NCI-H1092 (cell line): ENCODE results near the gene LRRFIP2.
"Not testable (repeated sequence)": the region's sequence is repeated elsewhere in the genome, so short reads cannot be mapped to it uniquely, and the experiment has no call there.

ENCODE experiments used
- DNase-seq: peaks from one replicate; lab custom pipeline; 2025; lab: John Stamatoyannopoulos, UW

LRRFIP2 gene

GRCh38 chr3:37183976-37184375 lies 9.6 kb upstream of the LRRFIP2 start:
- DNase-seq = no peak

- DNase-seq = no peak
Measured at GRCh38 chr3:37183375-37183831, 9.0 kb upstream of the LRRFIP2 start.

GRCh38 chr3:37182816-37183215 lies 8.4 kb upstream of the LRRFIP2 start:
- DNase-seq = no peak

GRCh38 chr3:37181756-37182155 lies 7.4 kb upstream of the LRRFIP2 start:
- DNase-seq = no peak

- DNase-seq = no peak
Measured at GRCh38 chr3:37179144-37179967, 5.0 kb upstream of the LRRFIP2 start.

GRCh38 chr3:37173806-37174205 lies 576 bp downstream of the LRRFIP2 start:
- DNase-seq = no peak

- no peak for DNase-seq
Measured at GRCh38 chr3:37171144-37171543, 3.2 kb downstream of the LRRFIP2 start.

- DNase-seq = no peak
Measured at GRCh38 chr3:37170513-37170912, 3.9 kb downstream of the LRRFIP2 start.

- DNase-seq = no peak
Measured at GRCh38 chr3:37170060-37170459, 4.3 kb downstream of the LRRFIP2 start.

GRCh38 chr3:37168896-37169295 lies 5.5 kb downstream of the LRRFIP2 start:
- no peak for DNase-seq

GRCh38 chr3:37163262-37164015 lies 10.9 kb downstream of the LRRFIP2 start:
- no peak for DNase-seq

GRCh38 chr3:37162501-37163245 lies 11.7 kb downstream of the LRRFIP2 start:
- no peak for DNase-seq

GRCh38 chr3:37161351-37161750 lies 13.0 kb downstream of the LRRFIP2 start:
- DNase-seq = no peak

- no peak for DNase-seq
Measured at GRCh38 chr3:37155782-37156181, 18.6 kb downstream of the LRRFIP2 start.

- no peak for DNase-seq
Measured at GRCh38 chr3:37154668-37155314, 19.6 kb downstream of the LRRFIP2 start.

- DNase-seq = no peak
Measured at GRCh38 chr3:37150621-37151020, 23.8 kb downstream of the LRRFIP2 start.

GRCh38 chr3:37149257-37149656 lies 25.1 kb downstream of the LRRFIP2 start:
- DNase-seq = no peak

- DNase-seq = no peak
Measured at GRCh38 chr3:37148208-37148607, 26.2 kb downstream of the LRRFIP2 start.

GRCh38 chr3:37147666-37148065 lies 26.7 kb downstream of the LRRFIP2 start:
- DNase-seq = no peak

GRCh38 chr3:37146927-37147326 lies 27.5 kb downstream of the LRRFIP2 start:
- DNase-seq = not testable (repeated sequence)

GRCh38 chr3:37145611-37146010 lies 28.8 kb downstream of the LRRFIP2 start:
- no peak for DNase-seq

- no peak for DNase-seq
Measured at GRCh38 chr3:37144806-37145205, 29.6 kb downstream of the LRRFIP2 start.
